Ureter (tissue), 1 donor: ENCODE results near the gene ARHGEF2. TPM values are rescaled to one million over a fixed set of nuclear protein-coding genes. Genes with fewer than 3 reads are reported as not detected.

Experiments used
- DNase-seq: peaks from one replicate; pipeline ENCODE4 v3.0.0-alpha.2; 2020; ENCODE audit warnings: low spot score
- total RNA-seq: library from RNA; stranded (reverse); gene quantifications from one replicate; pipeline ENCODE4 v1.2.4, GENCODE V29; 2023
- donor health status: DM: yes; HTN: yes; CAD: no.

ARHGEF2 gene
- total RNA-seq, 1 donor from 2014 or later: 104 TPM

DNA sequence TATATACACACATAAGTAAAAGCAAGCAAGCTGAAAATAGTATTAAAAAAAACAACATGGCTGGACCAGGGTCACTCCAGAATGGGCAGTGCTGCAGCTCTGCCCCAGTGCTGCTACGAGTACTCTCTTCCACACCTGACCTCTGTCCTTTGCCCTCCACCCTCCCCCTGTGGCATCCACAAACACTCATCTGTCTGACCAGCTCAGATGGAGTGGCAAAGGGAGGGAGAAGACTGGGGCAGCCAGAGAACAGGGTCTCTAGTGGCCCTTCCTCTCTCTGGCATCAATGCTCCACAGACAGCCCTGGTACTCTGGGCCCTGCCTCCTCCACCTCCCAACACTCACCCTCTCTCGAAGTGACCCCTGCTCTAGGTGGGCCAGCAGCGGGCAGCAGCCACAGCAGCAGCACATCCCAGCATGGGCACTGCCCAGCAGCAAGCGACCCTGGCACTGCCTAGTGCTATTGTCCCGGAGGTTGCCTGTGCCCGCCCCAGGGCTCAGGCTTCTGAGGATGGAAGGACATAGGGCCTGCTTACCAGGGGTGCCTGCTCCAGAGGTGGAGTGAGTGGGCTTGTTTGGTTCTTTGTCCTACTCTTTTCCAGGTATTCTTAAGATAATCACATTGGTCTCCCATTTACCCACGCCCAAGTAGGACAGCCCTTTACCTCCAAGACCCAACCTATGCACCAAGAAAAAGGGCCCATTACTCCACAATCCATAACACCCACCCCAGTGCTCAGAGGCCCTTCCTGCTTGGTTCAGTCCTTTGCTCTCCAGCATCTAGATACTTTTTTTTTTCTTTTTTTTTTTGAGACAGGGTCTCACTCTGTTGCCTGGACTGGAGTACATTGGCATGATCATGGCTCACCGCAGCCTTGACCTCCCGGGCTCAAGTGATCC, 6.2 kb downstream of the ARHGEF2 start:
- DNase-seq: no peak

DNA sequence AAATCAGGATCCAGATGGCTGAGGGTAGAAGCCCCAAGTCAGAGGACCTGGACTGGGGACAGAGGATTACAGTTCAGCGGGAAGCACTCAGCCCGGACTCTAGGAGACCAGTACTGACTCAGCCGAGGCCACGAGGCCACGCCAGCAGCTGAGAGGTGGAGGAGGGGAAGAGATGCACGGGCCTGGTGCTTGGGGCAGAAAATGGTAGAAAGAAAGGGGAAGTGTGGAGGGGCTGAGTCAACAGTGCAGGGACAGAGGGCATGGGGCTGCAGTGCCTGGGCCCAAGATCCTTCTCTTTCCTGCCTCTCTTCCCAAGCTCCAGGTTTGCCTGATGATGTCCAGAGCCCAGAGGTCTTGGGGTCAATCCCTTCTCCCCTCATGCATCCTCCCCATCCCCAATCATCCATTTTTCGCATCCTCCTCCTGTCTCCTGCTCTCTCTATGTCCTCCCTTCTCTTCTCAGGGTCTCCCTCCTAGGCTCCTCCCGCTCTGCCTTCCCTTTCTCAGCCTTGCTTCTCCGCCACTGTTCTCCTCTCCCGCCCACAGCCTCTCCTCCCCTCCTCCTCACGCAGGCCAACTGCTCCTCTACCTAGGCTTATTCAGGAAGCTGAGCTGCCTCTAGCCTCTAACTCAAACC, 7.7 kb downstream of the ARHGEF2 start:
- DNase-seq: no peak

DNA sequence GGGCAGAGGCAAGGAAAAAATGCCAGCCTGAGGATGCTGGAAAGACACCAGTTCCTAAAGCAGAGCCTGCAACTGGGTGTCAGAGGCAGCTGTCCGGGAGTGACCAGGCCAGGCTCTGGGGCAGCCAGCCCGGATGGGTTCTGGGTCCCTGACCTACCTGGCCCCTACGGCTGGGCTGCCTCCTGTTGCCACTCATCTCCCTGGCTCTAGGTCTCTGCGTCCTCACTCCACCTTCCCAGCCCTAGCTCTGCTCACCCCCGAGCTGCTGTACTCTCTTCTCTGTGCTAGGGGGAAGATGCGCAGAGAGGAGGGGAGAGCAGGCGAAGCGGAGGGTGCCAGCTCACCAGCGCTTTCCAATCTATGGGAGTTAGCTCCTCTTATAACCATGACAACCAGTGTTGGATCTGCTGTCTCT, 9.0 kb downstream of the ARHGEF2 start:
- no peak for DNase-seq

DNA sequence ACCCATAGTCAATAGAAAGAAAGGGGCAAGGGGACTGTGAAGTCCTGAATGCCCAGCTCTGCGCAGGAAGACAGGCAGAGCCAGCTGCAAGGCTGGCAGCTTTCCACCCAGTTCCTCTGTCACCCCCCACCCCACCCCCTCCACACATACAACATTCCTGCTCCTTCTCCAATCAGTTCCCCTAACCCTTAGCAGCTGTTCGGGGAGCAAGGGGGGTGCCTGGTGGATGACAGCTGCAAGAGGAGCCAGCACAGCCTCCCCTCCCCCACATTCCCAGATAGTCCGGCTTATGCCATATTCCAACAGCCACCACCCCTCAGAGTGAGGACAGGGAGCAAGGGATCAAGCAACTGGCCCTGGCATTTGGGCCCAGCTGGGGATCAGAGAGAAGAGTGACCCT, 9.7 kb downstream of the ARHGEF2 start:
- no peak for DNase-seq

DNA sequence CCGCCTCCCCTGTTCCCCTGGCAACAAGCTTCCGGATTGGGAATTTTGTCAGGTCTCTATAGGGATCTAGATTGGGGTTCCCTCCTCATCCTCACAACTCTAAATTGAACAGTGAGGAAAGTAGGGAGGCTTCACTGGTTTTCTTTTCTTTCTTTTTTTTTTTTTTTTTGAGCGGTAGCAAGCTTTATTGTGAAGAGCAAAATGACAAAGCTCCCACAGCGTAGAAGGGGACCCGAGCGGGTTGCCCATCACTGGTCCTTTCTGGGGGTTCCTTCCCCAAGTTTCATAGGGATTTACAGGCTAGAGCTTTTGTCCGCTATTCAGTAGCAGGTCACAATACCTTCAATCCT, 10.3 kb downstream of the ARHGEF2 start:
- no peak for DNase-seq

DNA sequence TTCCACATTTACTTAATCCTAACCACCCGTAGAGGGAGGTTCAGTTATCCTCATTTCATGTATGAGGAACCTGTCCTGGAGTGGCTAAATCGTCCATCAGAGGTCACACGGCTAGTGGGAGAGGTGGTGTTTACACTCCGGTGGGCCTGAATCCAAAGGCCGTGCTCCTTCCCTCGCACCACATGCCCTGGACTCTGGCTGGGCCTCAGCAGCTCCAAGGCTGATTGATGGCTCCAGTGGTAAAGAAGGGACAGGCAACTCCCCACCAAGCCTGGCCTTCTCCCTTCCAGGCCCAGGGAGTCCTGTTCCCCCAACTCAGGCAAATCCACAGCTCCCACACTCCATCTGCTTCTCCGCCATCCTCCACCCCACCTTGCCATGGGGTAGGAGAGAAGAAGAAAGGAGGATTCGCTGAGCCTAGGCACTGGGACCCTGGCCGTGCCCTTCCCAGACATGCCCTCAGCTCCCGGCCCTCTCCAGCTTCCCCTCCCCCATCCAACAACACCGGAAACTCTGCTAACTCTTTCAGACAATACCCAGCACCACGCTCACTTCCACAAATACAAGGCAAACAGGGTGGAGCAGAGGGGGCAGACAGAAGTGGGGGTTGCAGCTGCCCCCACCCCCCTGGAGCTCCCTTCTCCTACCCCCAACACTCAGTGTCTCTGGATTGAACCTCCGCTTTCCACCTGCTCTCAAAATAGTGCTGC, 10.9 kb downstream of the ARHGEF2 start:
- no peak for DNase-seq

DNA sequence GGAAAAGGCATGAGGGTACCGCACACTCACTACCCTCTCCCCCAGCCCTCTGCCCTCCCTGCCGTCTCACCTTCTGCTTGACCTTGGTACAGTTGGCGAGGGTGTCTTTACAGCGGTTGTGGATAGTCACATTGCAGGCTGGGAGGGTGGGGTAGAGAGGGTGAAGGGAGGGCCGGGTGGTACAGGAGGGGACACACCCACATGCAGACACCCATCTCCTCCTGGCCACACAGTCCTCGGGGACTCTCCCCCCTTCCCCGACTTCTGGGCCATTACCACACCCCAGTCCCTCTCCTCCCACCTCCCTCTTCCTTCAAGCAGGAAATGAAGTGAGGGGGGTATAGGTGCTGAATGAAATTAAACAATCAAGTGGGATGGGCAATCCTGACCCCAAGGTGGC, 11.6 kb downstream of the ARHGEF2 start:
- no peak for DNase-seq

DNA sequence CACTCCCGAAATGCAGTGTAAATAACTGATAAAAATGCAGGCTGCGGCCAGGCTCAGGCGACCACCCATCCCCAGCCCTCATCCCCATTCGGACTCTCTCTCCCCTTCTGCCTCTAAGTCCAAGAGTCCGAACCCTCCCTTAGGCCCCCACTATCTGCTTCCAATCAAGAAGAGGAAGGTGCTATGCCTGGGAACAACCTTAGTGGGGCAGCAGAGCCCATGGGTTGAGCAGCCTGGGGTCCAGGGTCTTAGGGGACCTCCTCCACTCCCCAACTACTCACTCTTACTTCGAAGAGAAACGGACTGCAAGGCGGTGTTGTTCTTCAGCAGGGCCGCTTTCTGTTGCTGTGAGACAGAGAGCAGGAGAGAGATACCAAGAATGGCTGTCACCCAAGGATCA, 12.2 kb downstream of the ARHGEF2 start:
- no peak for DNase-seq

DNA sequence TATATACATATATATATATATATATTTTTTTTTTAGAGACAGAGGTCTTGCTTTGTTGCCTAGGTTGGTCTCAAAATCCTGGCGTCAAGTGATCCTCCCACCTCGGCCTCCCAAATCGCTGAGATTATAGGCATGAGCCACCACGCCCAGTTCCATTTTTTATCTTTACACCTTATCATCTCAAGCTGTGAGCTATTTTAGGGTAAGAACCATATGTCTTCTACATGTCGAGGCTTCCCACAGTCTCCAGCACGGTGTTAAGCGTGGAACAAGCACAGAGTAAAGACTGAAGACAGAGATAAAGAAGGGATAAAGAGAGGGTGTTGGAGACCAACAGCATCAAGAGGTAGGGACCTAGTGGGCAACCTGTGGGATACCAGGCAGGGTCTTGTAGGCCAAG, 14.2 kb downstream of the ARHGEF2 start:
- DNase-seq: no peak

DNA sequence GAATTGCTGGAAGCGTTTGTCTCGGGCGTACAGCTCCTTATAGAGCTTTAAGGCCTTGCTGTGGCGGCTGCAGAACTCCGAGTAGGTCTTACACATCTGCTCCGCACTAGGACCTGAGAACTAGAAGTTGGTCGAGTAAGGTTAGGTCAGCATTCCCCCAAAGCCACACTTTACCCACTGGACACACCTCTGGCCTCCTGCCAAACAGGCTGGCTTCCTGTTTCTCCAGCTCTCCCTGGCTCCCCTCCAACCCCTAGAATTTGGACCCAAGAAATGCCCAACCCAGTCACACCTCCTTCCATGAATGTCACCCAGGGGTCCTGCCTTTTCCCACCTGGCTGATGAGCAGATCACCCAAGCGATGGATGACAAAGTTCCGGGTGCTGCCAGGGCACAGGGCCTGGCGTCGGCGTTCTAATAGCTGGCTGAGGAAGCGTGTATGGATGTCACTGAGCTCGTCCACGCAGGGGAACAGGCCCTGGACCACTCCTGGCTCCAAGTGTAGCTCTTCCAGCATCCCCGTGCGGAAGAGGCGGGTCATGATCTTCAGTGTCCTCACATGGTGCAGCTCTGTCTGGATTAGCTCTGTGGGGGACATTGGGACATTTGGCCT, 15.6 kb downstream of the ARHGEF2 start:
- no peak for DNase-seq

DNA sequence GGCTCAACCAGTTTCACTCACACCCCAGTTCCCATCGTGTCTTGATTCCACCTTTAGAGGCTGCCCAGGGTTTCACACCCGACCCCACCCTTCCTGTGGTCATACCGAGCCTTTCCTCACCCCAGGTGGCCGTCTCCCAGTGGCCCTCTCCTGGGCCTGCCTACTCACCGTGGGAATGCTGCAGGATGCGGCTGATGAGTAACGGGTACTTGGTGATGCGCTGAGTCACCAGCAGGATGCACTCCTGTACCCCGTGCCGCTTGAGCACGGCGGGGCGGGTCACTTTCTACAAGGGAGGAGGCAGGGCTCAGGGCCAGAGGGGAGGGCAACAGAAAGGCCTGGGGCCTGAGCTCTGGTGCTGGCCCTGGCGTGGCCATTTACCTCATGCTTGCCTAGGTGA, 16.4 kb downstream of the ARHGEF2 start:
- DNase-seq: no peak

DNA sequence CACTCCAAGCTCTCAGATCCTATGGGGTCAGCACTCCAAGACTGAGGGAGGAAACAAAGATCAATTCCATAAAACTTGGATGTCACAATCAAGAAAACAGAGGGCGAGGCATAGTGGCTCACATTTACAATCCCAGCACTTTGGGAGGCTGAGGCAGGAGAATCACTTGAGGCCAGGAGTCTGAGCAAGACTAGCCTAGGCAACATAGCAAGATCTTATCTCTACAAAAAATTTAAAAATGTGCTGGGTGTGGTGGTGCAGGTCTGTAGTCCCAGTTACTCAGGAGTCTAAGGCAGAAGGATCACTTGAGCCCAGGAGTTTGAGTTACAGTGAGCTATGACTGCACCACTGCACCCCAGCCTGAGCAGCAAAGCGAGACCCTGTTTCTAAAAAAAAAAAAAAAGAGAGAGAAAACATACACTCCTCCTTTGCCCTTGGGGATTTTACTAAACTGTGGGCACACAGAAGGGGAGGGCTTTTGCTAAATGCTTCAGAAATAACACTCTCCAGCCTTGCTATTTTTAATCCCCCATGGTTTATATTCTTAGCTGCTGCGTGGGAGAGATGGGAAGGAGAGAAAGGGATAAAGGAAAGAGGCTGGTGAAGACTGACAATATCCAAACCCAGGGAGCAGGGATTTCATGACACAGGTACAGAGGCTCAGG, 18.1 kb downstream of the ARHGEF2 start:
- DNase-seq: no peak

DNA sequence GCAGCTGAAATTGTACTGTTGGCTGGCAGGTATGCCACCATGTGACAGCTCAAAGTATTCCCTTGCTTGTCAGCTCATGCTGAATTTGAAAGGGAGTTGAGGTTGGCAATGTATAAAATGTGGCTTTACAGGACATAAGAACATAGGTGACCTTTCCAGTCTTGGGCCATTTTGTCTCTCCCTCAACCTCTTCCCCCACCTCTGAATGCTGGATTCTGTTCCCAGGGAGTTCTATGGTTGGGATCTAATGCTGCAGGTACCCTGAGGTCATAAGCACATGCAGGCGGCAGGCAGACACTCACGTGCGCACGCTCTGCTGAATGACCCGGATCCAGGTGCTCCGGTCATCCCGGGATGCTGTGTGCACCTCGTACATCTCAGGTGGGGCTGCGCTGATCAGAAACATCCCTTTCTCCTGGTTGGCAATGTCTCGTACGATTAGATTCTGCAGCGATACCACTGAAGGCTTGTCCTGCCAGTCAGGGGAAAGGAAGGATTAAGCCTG, 20.9 kb downstream of the ARHGEF2 start:
- no peak for DNase-seq

DNA sequence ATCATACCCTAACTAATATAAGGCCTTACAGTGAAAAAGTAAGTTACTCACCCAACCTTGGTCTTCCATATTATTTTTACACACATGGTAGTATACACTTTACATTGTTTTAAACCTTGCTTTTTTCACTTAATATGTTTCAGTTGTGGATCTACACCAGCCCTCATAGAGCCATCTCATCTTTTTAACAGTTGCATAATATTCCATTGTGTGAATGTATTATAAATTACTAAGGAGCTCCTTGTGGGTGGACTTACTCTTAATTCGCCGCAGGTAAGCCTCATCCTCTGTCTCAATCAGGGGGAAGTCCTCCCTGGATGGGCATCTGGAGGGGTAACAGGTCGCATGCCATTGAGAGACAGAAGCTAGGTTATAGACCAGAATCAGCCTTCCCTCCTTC, 23.7 kb downstream of the ARHGEF2 start:
- DNase-seq: no peak

DNA sequence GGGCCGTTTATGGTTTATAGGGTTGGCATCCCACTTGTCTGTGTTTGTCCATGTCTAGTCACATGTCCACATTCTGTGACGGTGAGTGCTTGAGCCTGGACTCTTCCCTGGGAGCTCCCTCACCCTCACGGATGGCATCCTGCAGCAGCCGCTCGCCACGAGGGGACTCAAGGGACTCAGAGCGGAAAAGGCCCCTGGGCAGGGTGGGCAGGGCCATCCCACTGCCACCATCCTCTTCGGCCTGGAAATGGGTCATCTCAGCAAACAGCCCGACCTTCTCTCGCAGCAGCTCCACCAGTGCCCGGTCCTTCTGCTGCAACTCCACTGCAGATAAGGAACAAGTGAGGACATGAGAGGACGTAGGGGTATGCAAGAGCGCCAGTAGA, 25.8 kb downstream of the ARHGEF2 start:
- no peak for DNase-seq

DNA sequence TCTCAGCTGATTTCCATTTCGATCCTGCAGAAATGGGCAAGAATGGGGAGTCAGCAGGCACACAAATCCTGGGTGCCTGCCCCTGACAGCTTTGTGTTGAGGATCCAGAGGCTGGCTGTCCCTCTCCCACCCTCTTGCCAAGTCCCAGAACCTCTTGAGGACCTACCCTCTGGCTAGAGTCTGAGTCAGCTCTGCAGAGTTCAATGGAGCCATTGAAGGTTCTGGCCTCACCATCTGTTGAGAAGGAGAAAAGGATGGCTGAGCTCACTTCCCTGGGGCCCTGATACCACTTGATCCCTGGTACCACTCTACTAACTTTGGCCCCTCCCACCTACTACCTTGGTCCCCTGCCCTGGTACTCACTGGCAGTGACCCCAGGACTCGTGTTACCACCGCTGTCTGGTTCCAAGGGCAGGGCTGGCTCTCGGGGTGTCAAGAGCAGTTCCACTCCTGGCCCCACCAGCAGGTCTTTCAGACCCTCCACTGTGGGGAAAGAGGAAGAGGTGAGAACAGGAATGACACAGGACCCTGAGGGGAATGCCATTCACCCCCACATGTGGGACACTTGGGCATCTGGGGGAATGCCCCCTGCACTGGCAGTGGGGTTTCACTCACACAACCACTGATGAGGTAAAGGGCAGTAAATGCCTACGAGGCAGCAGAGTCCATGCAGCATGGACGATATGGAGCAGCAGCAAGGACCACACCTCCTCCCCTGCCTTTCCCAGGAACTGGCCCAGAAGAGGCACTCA, 26.4 kb downstream of the ARHGEF2 start:
- DNase-seq: no peak

DNA sequence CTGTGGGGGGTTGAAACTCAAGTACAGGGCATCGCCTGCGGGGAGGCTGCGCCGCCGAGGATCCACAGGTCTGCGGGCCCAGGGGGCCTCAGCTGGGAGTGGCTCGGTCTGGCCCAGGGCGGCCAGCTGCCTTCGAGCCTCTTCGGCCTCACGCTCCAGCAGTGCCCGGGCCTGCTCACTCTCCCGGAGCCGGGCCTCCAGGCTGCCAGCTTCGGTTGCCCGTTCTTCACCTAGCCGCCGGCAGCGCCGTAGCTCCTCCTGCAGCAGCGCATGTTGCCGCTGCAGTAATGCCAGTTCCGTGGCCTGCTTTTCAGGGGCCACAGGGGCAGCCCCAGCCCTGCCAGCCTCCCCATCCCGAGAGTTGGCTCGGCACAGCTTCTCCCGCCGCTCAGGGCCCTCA, 27.5 kb downstream of the ARHGEF2 start:
- no peak for DNase-seq

DNA sequence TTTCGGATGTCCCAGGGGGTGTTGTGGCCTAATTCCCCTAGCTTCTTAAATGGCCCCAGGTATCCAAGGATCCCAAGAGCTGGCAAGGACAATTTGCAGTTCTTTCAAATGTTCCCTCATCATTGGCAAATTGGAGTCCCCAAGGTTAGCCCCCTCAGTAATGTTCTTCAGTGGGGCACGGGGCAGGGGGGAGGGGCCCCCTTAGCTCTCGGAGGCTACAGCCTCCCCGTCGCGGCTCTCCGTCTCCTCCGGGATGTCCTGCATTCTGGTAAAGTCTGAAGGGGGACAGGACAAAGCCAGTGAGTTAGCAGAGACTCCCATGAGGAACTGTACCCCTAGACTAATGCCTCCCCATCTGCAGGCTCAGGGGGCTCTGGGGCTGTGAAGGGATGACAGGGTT, 30.6 kb downstream of the ARHGEF2 start:
- no peak for DNase-seq

DNA sequence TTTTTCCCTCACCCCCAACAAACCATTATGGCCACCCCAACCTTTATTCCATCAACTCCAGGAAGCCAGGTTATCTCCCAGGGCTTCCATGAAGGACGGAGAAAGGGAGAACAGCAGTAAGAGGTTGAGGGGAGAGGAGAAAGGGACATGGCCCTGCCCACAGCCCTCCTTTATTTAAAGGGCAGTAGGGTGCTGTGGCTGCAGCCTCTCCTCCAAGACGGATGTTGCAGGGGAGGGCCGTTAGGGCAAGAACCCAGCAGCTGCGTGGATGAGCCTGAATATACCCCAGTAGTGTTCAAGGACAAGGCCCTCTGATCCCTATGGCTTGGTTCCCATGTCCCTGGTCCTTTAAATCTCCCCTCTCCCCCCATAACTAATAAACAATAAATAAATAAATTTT, 31.1 kb downstream of the ARHGEF2 start:
- no peak for DNase-seq

DNA sequence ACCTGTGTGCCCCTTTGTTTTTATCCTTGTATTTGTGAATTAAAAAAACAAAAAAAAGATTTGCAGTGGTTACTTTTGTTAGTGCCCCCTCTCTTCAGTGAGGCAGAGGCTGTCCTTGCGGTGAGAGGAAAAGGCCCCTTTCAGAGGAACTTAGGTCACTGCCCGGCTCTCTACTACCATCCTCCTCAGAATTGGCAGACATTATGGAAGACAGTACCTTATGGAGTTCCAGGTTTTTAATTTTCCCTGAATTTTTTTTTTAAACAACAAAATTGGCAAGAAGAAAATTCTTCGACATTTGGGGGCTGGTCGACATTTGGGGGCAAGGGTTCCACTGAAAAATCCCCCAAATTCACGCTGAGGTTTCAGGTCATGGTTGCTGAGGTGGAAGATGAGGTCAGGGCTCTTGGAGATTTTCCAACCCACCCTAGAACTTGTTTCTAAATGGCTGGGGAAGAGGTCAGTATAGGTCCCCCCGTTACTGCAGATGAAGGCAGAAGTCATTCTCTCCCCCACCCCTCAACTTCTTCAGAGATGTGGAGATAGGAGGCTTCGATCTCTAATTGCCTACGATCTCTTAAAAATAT, 31.6 kb downstream of the ARHGEF2 start:
- DNase-seq: no peak

DNA sequence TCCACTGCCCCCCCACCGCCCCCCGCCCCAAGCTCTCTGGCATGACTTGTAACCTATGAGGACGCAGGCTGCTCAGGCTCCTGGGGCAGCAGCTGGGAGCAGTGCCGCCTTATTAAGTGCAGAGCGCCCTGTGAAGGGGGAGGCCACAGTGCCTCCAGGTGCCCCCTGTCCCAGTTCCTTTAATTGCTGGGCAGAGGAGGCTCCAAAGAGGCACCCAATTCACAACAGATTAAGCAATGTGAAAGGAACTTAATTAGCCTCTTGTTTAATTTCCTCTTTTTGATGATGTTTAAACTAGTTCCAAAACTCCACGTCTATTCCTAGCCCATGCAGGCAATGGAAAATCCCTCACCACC, 33.9 kb downstream of the ARHGEF2 start:
- no peak for DNase-seq
